ENCODE results near the gene KRTAP26-1. TPM values are rescaled to one million over a fixed set of nuclear protein-coding genes. Genes with fewer than 3 reads are reported as not detected.

The KRTAP26-1 gene
- total RNA-seq, 4 donors from 2014 or later, result not detected

DNA sequence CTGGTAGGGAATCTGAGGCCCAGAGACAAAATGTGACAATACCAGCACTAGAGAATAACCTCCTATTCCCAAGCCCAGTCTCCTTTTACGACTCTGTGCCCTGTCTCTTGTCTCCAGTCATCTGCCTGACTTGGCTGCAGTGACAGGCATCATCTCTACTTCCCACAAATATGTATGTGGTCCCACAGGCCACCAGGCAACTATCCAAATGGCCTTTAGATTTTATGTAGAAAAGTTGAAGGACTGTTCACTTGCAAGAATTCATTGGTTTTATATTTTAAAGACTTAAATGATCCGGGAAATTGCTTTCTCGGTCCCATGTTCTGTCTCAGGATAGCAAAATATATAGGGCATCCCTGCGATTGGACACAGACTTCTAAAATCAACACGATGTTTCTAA lies 49.0 kb downstream of the KRTAP26-1 start:
- in situ Hi-C loops (cut with MboI; ENCODE audit: low sequenced_read_pairs in 4 of 4) (no loop called here), intact Hi-C loops (cut with DNase I; ENCODE audit: low total_unique reads) (no loop called here)
- TF ChIP-seq, protein P1, sequence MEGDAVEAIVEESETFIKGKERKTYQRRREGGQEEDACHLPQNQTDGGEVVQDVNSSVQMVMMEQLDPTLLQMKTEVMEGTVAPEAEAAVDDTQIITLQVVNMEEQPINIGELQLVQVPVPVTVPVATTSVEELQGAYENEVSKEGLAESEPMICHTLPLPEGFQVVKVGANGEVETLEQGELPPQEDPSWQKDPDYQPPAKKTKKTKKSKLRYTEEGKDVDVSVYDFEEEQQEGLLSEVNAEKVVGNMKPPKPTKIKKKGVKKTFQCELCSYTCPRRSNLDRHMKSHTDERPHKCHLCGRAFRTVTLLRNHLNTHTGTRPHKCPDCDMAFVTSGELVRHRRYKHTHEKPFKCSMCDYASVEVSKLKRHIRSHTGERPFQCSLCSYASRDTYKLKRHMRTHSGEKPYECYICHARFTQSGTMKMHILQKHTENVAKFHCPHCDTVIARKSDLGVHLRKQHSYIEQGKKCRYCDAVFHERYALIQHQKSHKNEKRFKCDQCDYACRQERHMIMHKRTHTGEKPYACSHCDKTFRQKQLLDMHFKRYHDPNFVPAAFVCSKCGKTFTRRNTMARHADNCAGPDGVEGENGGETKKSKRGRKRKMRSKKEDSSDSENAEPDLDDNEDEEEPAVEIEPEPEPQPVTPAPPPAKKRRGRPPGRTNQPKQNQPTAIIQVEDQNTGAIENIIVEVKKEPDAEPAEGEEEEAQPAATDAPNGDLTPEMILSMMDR (IDR thresholded peaks at IDR 0.05 in 4 of 5, conservative IDR thresholded peaks at IDR 0.05 in 1 of 5), result no peak
- no peak for TF ChIP-seq POLR2A (IDR thresholded peaks at IDR 0.05)
- Histone ChIP-seq H3K9me3 (no peaks in the 10 kb centered on the region), H3K36me3 (no peaks in the 10 kb centered on the region), H3K4me1 (no peaks in the 10 kb centered on the region), H3K4me3 (no peak overlapping the region), H3K27me3 (no peaks in the 10 kb centered on the region), H3K27ac (no peak overlapping the region)
- DNase-seq (no peak), ATAC-seq (no peak)

DNA sequence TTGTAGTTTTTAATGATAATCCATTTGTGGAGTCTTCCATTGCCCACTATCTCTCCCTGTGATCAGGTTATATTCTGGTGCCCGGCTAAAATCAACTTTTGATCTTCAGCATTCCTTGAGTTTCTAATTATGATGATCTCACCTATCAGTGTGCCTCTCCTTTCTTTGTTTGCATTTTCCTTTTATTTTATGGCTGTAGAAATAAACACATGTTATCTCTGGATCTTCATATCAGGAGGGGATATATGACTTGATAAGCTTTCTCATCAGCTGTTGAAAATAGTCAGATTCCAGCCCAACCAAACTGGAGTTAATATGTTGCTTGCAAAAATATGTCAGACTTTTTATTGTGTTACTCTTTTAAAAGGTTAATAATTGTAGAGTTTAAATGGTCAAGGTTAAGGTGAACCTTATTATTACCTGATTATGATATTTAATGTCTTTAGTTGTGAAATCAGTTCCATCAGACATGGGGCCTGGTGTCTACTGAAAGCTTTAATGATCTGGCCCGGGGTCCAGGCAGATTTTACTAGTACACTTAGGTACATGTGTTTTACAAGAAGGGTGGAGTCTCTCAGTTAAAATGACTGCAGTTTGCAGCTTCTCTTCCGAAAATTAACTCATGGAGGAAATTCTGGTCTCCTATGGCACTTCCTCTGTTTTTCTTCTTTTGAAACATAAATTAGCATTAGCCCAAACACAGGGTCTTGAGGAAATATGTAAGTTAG lies 50.1 kb downstream of the KRTAP26-1 start:
- Histone ChIP-seq H3K36me3 (no peaks in the 10 kb centered on the region), H3K27ac (no peak overlapping the region), H3K9me3 (no peaks in the 10 kb centered on the region), H3K27me3 (no peaks in the 10 kb centered on the region), H3K4me1 (no peaks in the 10 kb centered on the region), H3K4me3 (no peak overlapping the region)
- intact Hi-C loops (cut with DNase I; ENCODE audit: low total_unique reads) (no loop called here), in situ Hi-C loops (cut with MboI; ENCODE audit: low sequenced_read_pairs in 4 of 4) (no loop called here)
- TF ChIP-seq, protein P1 (IDR thresholded peaks at IDR 0.05 in 4 of 5, conservative IDR thresholded peaks at IDR 0.05 in 1 of 5), result no peak
- no peak for TF ChIP-seq POLR2A (IDR thresholded peaks at IDR 0.05)
- no peak for DNase-seq
- no peak for ATAC-seq

Other genes with a start within 250 kb of the KRTAP26-1 start
- gene CLDN17, start 153.5 kb downstream of the KRTAP26-1 start, total RNA-seq, result not detected
- gene CLDN8, start 104.2 kb downstream of the KRTAP26-1 start, total RNA-seq, result under 1 TPM in 1 of 4 donors, not detected in 3; 0.34 TPM
- gene KRTAP24-1, start 37.4 kb downstream of the KRTAP26-1 start, total RNA-seq, result not detected
- not detected for gene KRTAP25-1, start 30.8 kb downstream of the KRTAP26-1 start, total RNA-seq
- gene KRTAP27-1, start 17.4 kb upstream of the KRTAP26-1 start, total RNA-seq, result not detected
- not detected for gene KRTAP23-1, start 28.3 kb upstream of the KRTAP26-1 start, total RNA-seq
- gene KRTAP13-2, start 52.0 kb upstream of the KRTAP26-1 start, total RNA-seq, result not detected
- gene KRTAP13-1, start 75.7 kb upstream of the KRTAP26-1 start, total RNA-seq, result not detected
- not detected for gene KRTAP13-3, start 105.6 kb upstream of the KRTAP26-1 start, total RNA-seq
- not detected for gene KRTAP13-4, start 109.9 kb upstream of the KRTAP26-1 start, total RNA-seq
- not detected for gene KRTAP15-1, start 120.0 kb upstream of the KRTAP26-1 start, total RNA-seq
- not detected for gene KRTAP19-1, start 160.1 kb upstream of the KRTAP26-1 start, total RNA-seq
- gene KRTAP19-2, start 167.1 kb upstream of the KRTAP26-1 start, total RNA-seq, result not detected
- gene KRTAP19-3, start 171.7 kb upstream of the KRTAP26-1 start, total RNA-seq, result 10 to 100 TPM in 1 of 4 donors, 1 to 10 TPM in 2, not detected in 1; 1.0 to 12.9 (median 5.0) TPM
- not detected for gene KRTAP19-4, start 176.8 kb upstream of the KRTAP26-1 start, total RNA-seq
- gene KRTAP19-5, start 181.8 kb upstream of the KRTAP26-1 start, total RNA-seq, result not detected
- not detected for gene KRTAP19-6, start 221.5 kb upstream of the KRTAP26-1 start, total RNA-seq
- gene KRTAP19-7, start 241.0 kb upstream of the KRTAP26-1 start, total RNA-seq, result not detected